ENCODE measurements around the gene KDM6A. TPM values are rescaled to one million over a fixed set of nuclear protein-coding genes. Genes with fewer than 3 reads are reported as not detected.
"Not testable (repeated sequence)": the region's sequence is repeated elsewhere in the genome, so short reads cannot be mapped to it uniquely, and the experiment has no call there.

Gene KDM6A
- polyA plus RNA-seq, 4 donors, result 9.5 to 31.0 (median 14.4) TPM

GRCh38 chrX:44878780-44879179, 5.8 kb downstream of the KDM6A start:
- Histone ChIP-seq H3K4me3 (ENCODE audit: low read depth in 1 of 3, low read length in 3 of 3) (no peak overlapping the region), H3K27ac (ENCODE audit: low read depth in 1 of 3, low read length in 2 of 3) (no peak overlapping the region), H3K27me3 (ENCODE audit: control insufficient read depth in 3 of 3, insufficient read depth in 3 of 3, low read length in 3 of 3) (no peaks in the 10 kb centered on the region), H3K36me3 (ENCODE audit: control insufficient read depth in 3 of 3, insufficient read depth in 2 of 3, low read depth in 1 of 3, low read length in 3 of 3) (no peaks in the 10 kb centered on the region), H3K9me3 (ENCODE audit: control insufficient read depth in 2 of 2, insufficient read depth in 1 of 2, low read depth in 1 of 2, low read length in 1 of 2) (no peaks in the 10 kb centered on the region), H3K4me1 (ENCODE audit: control insufficient read depth in 3 of 3, insufficient read depth in 2 of 3, low read depth in 1 of 3, low read length in 2 of 3) (no peaks in the 10 kb centered on the region)
- FAIRE-seq, result no peak
- no peak for DNase-seq
- 73 to 79% (median 74%) methylated on average over 8 of the region's 8 CpGs for WGBS, 3 donors

GRCh38 chrX:44881549-44881948, 8.6 kb downstream of the KDM6A start:
- DNase-seq, result no peak
- Histone ChIP-seq H3K27me3 (ENCODE audit: control insufficient read depth in 3 of 3, insufficient read depth in 3 of 3, low read length in 3 of 3) (no peaks in the 10 kb centered on the region), H3K27ac (ENCODE audit: low read depth in 1 of 3, low read length in 2 of 3) (no peak overlapping the region), H3K9me3 (ENCODE audit: control insufficient read depth in 2 of 2, insufficient read depth in 1 of 2, low read depth in 1 of 2, low read length in 1 of 2) (no peaks in the 10 kb centered on the region), H3K4me1 (ENCODE audit: control insufficient read depth in 3 of 3, insufficient read depth in 2 of 3, low read depth in 1 of 3, low read length in 2 of 3) (no peaks in the 10 kb centered on the region), H3K36me3 (ENCODE audit: control insufficient read depth in 3 of 3, insufficient read depth in 2 of 3, low read depth in 1 of 3, low read length in 3 of 3) (no peaks in the 10 kb centered on the region), H3K4me3 (ENCODE audit: low read depth in 1 of 3, low read length in 3 of 3) (no peak overlapping the region)
- no peak for FAIRE-seq
- 93 to 97% (median 96%) methylated on average over 9 to 10 of the region's 10 CpGs for WGBS, 3 donors

GRCh38 chrX:44882635-44883034, 9.6 kb downstream of the KDM6A start:
- Histone ChIP-seq H3K9me3 (ENCODE audit: control insufficient read depth in 2 of 2, insufficient read depth in 1 of 2, low read depth in 1 of 2, low read length in 1 of 2) (no peaks in the 10 kb centered on the region), H3K36me3 (ENCODE audit: control insufficient read depth in 3 of 3, insufficient read depth in 2 of 3, low read depth in 1 of 3, low read length in 3 of 3) (no peaks in the 10 kb centered on the region), H3K4me3 (ENCODE audit: low read depth in 1 of 3, low read length in 3 of 3) (no peak overlapping the region), H3K27ac (ENCODE audit: low read depth in 1 of 3, low read length in 2 of 3) (no peak overlapping the region), H3K27me3 (ENCODE audit: control insufficient read depth in 3 of 3, insufficient read depth in 3 of 3, low read length in 3 of 3) (no peaks in the 10 kb centered on the region), H3K4me1 (ENCODE audit: control insufficient read depth in 3 of 3, insufficient read depth in 2 of 3, low read depth in 1 of 3, low read length in 2 of 3) (no peaks in the 10 kb centered on the region)
- DNase-seq (no peak), FAIRE-seq (no peak)

- WGBS, 3 donors, result 43 to 48% (median 45%) methylated on average over 4 of the region's 4 CpGs
- FAIRE-seq, result no peak
Observed at GRCh38 chrX:44884944-44885343, 12.0 kb downstream of the KDM6A start.

GRCh38 chrX:44889824-44890223, 16.8 kb downstream of the KDM6A start:
- FAIRE-seq (no peak), DNase-seq (no peak)
- Histone ChIP-seq H3K4me1 (ENCODE audit: control insufficient read depth in 3 of 3, insufficient read depth in 2 of 3, low read depth in 1 of 3, low read length in 2 of 3) (no peaks in the 10 kb centered on the region), H3K4me3 (ENCODE audit: low read depth in 1 of 3, low read length in 3 of 3) (no peak overlapping the region), H3K36me3 (ENCODE audit: control insufficient read depth in 3 of 3, insufficient read depth in 2 of 3, low read depth in 1 of 3, low read length in 3 of 3) (no peaks in the 10 kb centered on the region), H3K27me3 (ENCODE audit: control insufficient read depth in 3 of 3, insufficient read depth in 3 of 3, low read length in 3 of 3) (no peaks in the 10 kb centered on the region), H3K9me3 (ENCODE audit: control insufficient read depth in 2 of 2, insufficient read depth in 1 of 2, low read depth in 1 of 2, low read length in 1 of 2) (peaks cover 0 to 6% of the 10 kb centered on the region in 2 donors), H3K27ac (ENCODE audit: low read depth in 1 of 3, low read length in 2 of 3) (no peak overlapping the region)
- WGBS, 3 donors, result 81 to 88% (median 85%) methylated on average over 1 of the region's 1 CpG

More at GRCh38 chrX:44884944-44885343, 12.0 kb downstream of the KDM6A start:
- no peaks in the 10 kb centered on the region for H3K36me3 ChIP-seq (ENCODE audit: control insufficient read depth in 3 of 3, insufficient read depth in 2 of 3, low read depth in 1 of 3, low read length in 3 of 3)
- H3K27me3 ChIP-seq (ENCODE audit: control insufficient read depth in 3 of 3, insufficient read depth in 3 of 3, low read length in 3 of 3), result no peaks in the 10 kb centered on the region
- no peak overlapping the region for H3K4me3 ChIP-seq (ENCODE audit: low read depth in 1 of 3, low read length in 3 of 3)
- H3K9me3 ChIP-seq (ENCODE audit: control insufficient read depth in 2 of 2, insufficient read depth in 1 of 2, low read depth in 1 of 2, low read length in 1 of 2), result no peaks in the 10 kb centered on the region
- DNase-seq, result no peak
- no peaks in the 10 kb centered on the region for H3K4me1 ChIP-seq (ENCODE audit: control insufficient read depth in 3 of 3, insufficient read depth in 2 of 3, low read depth in 1 of 3, low read length in 2 of 3)
- H3K27ac ChIP-seq (ENCODE audit: low read depth in 1 of 3, low read length in 2 of 3), result no peak overlapping the region

- FAIRE-seq, result no peak
Observed at GRCh38 chrX:44890247-44890646, 17.3 kb downstream of the KDM6A start.

GRCh38 chrX:44890687-44891086, 17.7 kb downstream of the KDM6A start:
- not testable (repeated sequence) for H3K9me3 ChIP-seq (ENCODE audit: control insufficient read depth in 2 of 2, insufficient read depth in 1 of 2, low read depth in 1 of 2, low read length in 1 of 2); DNase-seq; H3K27me3 ChIP-seq (ENCODE audit: control insufficient read depth in 3 of 3, insufficient read depth in 3 of 3, low read length in 3 of 3); H3K4me3 ChIP-seq (ENCODE audit: low read depth in 1 of 3, low read length in 3 of 3); FAIRE-seq; H3K36me3 ChIP-seq (ENCODE audit: control insufficient read depth in 3 of 3, insufficient read depth in 2 of 3, low read depth in 1 of 3, low read length in 3 of 3); H3K4me1 ChIP-seq (ENCODE audit: control insufficient read depth in 3 of 3, insufficient read depth in 2 of 3, low read depth in 1 of 3, low read length in 2 of 3); H3K27ac ChIP-seq (ENCODE audit: low read depth in 1 of 3, low read length in 2 of 3)
- 86 to 91% (median 91%) methylated on average over 9 to 10 of the region's 10 CpGs for WGBS, 3 donors

More at GRCh38 chrX:44890247-44890646, 17.3 kb downstream of the KDM6A start:
- Histone ChIP-seq H3K27ac (ENCODE audit: low read depth in 1 of 3, low read length in 2 of 3) (no peak overlapping the region), H3K9me3 (ENCODE audit: control insufficient read depth in 2 of 2, insufficient read depth in 1 of 2, low read depth in 1 of 2, low read length in 1 of 2) (peaks cover 0 to 6% of the 10 kb centered on the region in 2 donors), H3K27me3 (ENCODE audit: control insufficient read depth in 3 of 3, insufficient read depth in 3 of 3, low read length in 3 of 3) (no peaks in the 10 kb centered on the region), H3K4me3 (ENCODE audit: low read depth in 1 of 3, low read length in 3 of 3) (no peak overlapping the region), H3K36me3 (ENCODE audit: control insufficient read depth in 3 of 3, insufficient read depth in 2 of 3, low read depth in 1 of 3, low read length in 3 of 3) (no peaks in the 10 kb centered on the region), H3K4me1 (ENCODE audit: control insufficient read depth in 3 of 3, insufficient read depth in 2 of 3, low read depth in 1 of 3, low read length in 2 of 3) (no peaks in the 10 kb centered on the region)
- 65 to 79% (median 76%) methylated on average over 3 of the region's 3 CpGs for WGBS, 3 donors
- no peak for DNase-seq

- no peak overlapping the region for H3K4me3 ChIP-seq (ENCODE audit: low read depth in 1 of 3, low read length in 3 of 3)
- H3K9me3 ChIP-seq (ENCODE audit: control insufficient read depth in 2 of 2, insufficient read depth in 1 of 2, low read depth in 1 of 2, low read length in 1 of 2), result peaks cover 0 to 6% of the 10 kb centered on the region in 2 donors
- H3K27me3 ChIP-seq (ENCODE audit: control insufficient read depth in 3 of 3, insufficient read depth in 3 of 3, low read length in 3 of 3), result no peaks in the 10 kb centered on the region
- FAIRE-seq (no peak), DNase-seq (no peak)
- H3K36me3 ChIP-seq (ENCODE audit: control insufficient read depth in 3 of 3, insufficient read depth in 2 of 3, low read depth in 1 of 3, low read length in 3 of 3), result no peaks in the 10 kb centered on the region
- no peaks in the 10 kb centered on the region for H3K4me1 ChIP-seq (ENCODE audit: control insufficient read depth in 3 of 3, insufficient read depth in 2 of 3, low read depth in 1 of 3, low read length in 2 of 3)
- 92 to 94% (median 92%) methylated on average over 6 of the region's 6 CpGs for WGBS, 3 donors
- H3K27ac ChIP-seq (ENCODE audit: low read depth in 1 of 3, low read length in 2 of 3), result no peak overlapping the region
Observed at GRCh38 chrX:44891642-44892041, 18.7 kb downstream of the KDM6A start.

GRCh38 chrX:44896876-44897186, 23.8 kb downstream of the KDM6A start:
- FAIRE-seq, result no peak
- Histone ChIP-seq H3K9me3 (ENCODE audit: control insufficient read depth in 2 of 2, insufficient read depth in 1 of 2, low read depth in 1 of 2, low read length in 1 of 2) (peaks cover 0 to 13% of the 10 kb centered on the region in 2 donors), H3K4me1 (ENCODE audit: control insufficient read depth in 3 of 3, insufficient read depth in 2 of 3, low read depth in 1 of 3, low read length in 2 of 3) (peaks cover 0 to 7% (median 0%) of the 10 kb centered on the region in 3 donors), H3K36me3 (ENCODE audit: control insufficient read depth in 3 of 3, insufficient read depth in 2 of 3, low read depth in 1 of 3, low read length in 3 of 3) (no peaks in the 10 kb centered on the region), H3K27ac (ENCODE audit: low read depth in 1 of 3, low read length in 2 of 3) (no peak overlapping the region), H3K4me3 (ENCODE audit: low read depth in 1 of 3, low read length in 3 of 3) (no peak overlapping the region), H3K27me3 (ENCODE audit: control insufficient read depth in 3 of 3, insufficient read depth in 3 of 3, low read length in 3 of 3) (no peaks in the 10 kb centered on the region)
- DNase-seq, result no peak
- WGBS, 3 donors, result 89 to 95% (median 92%) methylated on average over 2 of the region's 2 CpGs
